ENCODE measurements around the gene MCMBP. TPM values are rescaled to one million over a fixed set of nuclear protein-coding genes. Genes with fewer than 3 reads are reported as not detected.

MCMBP gene
- total RNA-seq, 2 donors from 2014 or later = 90.8 to 99.2 TPM

DNA sequence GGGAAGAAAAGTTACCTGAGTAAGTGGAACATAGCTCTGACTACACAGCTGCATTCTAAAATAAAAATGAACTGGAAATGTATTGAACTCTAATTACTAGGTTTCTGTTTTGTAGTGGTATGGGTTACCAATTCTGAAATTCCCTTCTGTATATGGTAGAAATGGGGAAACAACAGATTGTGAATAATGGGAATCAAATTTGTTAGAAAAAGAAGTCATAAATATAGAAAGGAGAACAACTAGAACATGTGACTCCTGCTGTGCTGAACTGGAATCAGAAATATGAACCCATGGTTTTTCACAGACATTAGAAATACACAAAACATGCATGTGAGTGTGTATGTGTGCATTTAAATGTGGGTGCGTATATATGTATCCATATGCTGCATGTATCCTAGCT is 27.0 kb downstream of the MCMBP start:
- no peak for DNase-seq
- Mint-ChIP-seq H3K27ac (peak overlapping the region; percentile 65), H3K4me1 (ENCODE audit: low read depth) (peaks cover 10% of the 10 kb centered on the region), H3K36me3 (ENCODE audit: insufficient read depth in 2 of 2) (peaks cover 7 to 42% of the 10 kb centered on the region in 2 donors), H3K9me3 (no peaks in the 10 kb centered on the region), H3K4me3 (no peak overlapping the region), H3K27me3 (ENCODE audit: low read depth) (no peaks in the 10 kb centered on the region)
- no peak for ATAC-seq (replicated peaks in 1 of 2)

DNA sequence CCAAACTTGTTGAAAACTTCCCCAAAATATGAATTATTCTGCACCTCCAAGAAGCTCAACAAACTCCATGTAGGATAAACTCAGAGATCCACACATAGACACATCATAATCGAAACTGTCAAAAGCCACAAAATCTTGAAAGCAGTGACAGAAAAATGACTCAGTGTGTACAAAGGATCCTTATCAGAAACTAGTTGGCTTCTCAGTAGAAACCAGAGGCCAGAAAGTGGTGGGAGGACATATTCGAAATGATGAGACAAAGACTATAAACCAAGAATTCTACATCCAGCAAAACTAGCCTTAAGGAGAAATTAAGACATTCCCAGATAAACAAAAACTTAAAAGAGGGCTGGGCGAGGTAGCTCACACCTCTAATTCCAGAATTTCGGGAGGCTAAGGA is 38.5 kb downstream of the MCMBP start:
- Mint-ChIP-seq H3K27ac (peak overlapping the region; percentile 80), H3K27me3 (ENCODE audit: low read depth) (no peaks in the 10 kb centered on the region), H3K9me3 (peaks cover 5 to 8% of the 10 kb centered on the region in 2 donors), H3K4me3 (peak overlapping the region; percentile 9 to 43), H3K36me3 (ENCODE audit: insufficient read depth in 2 of 2) (peaks cover 33 to 82% of the 10 kb centered on the region in 2 donors), H3K4me1 (ENCODE audit: low read depth) (peaks cover 40% of the 10 kb centered on the region)
- DNase-seq (peak; percentile 23 to 27), ATAC-seq (replicated peaks in 1 of 2) (peak; percentile 80 to 91)

DNA sequence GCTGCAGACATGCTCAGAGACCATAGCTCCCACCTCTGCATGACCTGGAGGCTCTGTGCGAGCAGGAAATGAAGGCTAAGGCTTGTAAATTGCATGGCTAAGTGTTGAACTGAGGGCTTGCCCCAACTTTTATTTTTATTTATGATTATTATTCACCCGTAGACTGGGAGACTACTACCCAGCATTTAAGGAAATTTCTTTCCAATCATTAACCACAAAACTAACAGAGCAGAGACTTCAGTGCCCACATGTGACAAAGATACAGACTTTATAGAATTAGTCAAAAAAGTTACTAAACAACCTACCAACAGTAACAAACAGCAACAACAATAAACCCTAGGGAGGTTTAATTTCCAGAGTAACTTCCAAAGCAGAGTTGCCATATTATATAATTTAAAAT is 39.7 kb downstream of the MCMBP start:
- Mint-ChIP-seq H3K9me3 (peaks cover 5 to 8% of the 10 kb centered on the region in 2 donors), H3K4me1 (ENCODE audit: low read depth) (peaks cover 40% of the 10 kb centered on the region), H3K27ac (peak overlapping the region; percentile 85), H3K27me3 (ENCODE audit: low read depth) (no peaks in the 10 kb centered on the region), H3K36me3 (ENCODE audit: insufficient read depth in 2 of 2) (peaks cover 31 to 78% of the 10 kb centered on the region in 2 donors), H3K4me3 (no peak overlapping the region)
- ATAC-seq (replicated peaks in 1 of 2) (no peak), DNase-seq (no peak)

DNA sequence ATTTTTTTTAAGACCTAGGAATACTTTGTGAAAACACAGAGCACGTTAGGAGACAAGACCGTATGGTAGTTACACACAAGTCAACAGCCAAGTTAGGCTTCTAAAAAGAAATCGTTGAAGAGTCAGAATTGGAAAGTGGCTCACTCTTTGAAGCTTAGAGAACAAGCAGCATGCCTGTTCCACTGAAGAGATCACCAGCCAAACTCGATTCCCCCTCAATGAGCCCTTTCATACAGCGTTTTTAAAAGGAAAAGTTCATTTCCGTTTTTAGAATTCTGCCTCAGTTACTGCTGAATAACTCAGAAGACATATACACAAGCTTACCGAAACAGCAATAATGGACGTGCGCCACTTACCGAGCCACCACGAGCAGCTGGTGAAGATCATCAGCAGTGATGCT is 41.0 kb downstream of the MCMBP start:
- Mint-ChIP-seq H3K4me3 (no peak overlapping the region), H3K4me1 (ENCODE audit: low read depth) (peaks cover 29% of the 10 kb centered on the region), H3K27ac (peak overlapping the region; percentile 28), H3K9me3 (peaks cover 5 to 8% of the 10 kb centered on the region in 2 donors), H3K36me3 (ENCODE audit: insufficient read depth in 2 of 2) (peaks cover 29 to 67% of the 10 kb centered on the region in 2 donors), H3K27me3 (ENCODE audit: low read depth) (no peaks in the 10 kb centered on the region)
- no peak for ATAC-seq (replicated peaks in 1 of 2)
- no peak for DNase-seq

DNA sequence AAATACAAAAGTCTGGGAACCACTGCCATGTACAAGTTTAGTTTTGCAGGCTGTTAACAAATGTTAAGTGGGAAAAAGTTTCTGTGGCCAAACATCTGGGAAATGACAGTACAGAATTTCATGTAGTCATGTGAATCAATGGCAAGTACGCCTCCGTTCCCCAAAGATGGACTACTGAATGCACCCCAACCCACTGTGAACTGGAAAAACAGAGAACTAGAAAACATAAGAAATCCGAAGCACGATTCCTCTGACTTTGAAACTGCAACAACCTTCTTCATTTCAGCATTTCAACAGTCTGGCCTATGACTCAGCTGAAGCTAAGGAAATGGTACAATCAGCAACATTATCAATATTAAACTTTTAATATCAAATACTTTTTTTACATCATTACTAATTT is 41.8 kb downstream of the MCMBP start:
- H3K27me3 Mint-ChIP-seq (ENCODE audit: low read depth) = no peaks in the 10 kb centered on the region
- no peak for ATAC-seq (replicated peaks in 1 of 2)
- H3K4me3 Mint-ChIP-seq = no peak overlapping the region
- peaks cover 24 to 59% of the 10 kb centered on the region in 2 donors for H3K36me3 Mint-ChIP-seq (ENCODE audit: insufficient read depth in 2 of 2)
- peaks cover 5 to 8% of the 10 kb centered on the region in 2 donors for H3K9me3 Mint-ChIP-seq
- peak overlapping the region; percentile 32 for H3K27ac Mint-ChIP-seq
- H3K4me1 Mint-ChIP-seq (ENCODE audit: low read depth) = peaks cover 25% of the 10 kb centered on the region
- no peak for DNase-seq

DNA sequence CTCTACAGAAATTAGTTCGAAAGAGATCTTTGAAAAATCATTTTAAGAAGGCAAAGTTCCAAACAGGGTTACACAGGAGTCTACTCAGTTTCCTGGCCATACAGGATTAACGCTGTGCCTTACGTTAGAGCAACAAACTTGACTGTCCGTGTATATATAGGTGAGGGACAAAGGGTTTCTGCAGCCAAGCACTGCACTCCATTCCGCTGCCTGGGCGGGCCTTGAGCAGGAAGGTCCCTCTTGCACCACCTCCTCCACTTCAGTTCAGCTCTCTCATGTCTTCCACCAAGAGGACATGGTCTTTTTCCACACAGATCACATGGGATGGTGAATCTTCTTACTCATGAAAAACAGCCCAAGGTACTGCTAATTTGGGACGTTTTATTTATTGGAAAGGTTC is 43.2 kb downstream of the MCMBP start:
- peaks cover 15% of the 10 kb centered on the region for H3K4me1 Mint-ChIP-seq (ENCODE audit: low read depth)
- H3K36me3 Mint-ChIP-seq (ENCODE audit: insufficient read depth in 2 of 2) = peaks cover 18 to 45% of the 10 kb centered on the region in 2 donors
- DNase-seq = no peak
- no peaks in the 10 kb centered on the region for H3K27me3 Mint-ChIP-seq (ENCODE audit: low read depth)
- ATAC-seq (replicated peaks in 1 of 2) = no peak
- peaks cover 3% of the 10 kb centered on the region in 2 donors for H3K9me3 Mint-ChIP-seq
- H3K4me3 Mint-ChIP-seq = no peak overlapping the region
- peak overlapping the region; percentile 57 for H3K27ac Mint-ChIP-seq

DNA sequence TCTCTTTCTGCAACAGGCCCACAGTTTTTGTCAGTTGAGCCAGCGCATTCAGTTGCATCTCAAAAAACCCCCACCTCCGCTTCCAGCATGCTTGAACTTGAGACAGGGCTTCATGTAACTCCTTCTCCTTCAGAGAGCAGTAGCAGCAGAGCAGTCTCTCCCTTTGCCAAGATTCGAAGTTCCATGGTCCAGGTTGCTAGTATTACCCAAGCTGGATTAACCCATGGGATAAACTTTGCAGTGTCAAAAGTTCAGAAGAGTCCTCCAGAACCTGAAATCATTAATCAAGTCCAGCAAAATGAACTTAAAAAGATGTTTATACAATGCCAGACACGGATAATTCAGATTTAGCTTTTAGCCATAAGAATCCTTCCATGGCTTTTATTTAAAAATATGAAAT is 45.2 kb downstream of the MCMBP start:
- no peak for ATAC-seq (replicated peaks in 1 of 2)
- DNase-seq = no peak
- peaks cover 9 to 29% of the 10 kb centered on the region in 2 donors for H3K36me3 Mint-ChIP-seq (ENCODE audit: insufficient read depth in 2 of 2)
- H3K4me1 Mint-ChIP-seq (ENCODE audit: low read depth) = no peaks in the 10 kb centered on the region
- no peaks in the 10 kb centered on the region for H3K9me3 Mint-ChIP-seq
- H3K27ac Mint-ChIP-seq = peak overlapping the region; percentile 58
- no peaks in the 10 kb centered on the region for H3K27me3 Mint-ChIP-seq (ENCODE audit: low read depth)
- no peak overlapping the region for H3K4me3 Mint-ChIP-seq

DNA sequence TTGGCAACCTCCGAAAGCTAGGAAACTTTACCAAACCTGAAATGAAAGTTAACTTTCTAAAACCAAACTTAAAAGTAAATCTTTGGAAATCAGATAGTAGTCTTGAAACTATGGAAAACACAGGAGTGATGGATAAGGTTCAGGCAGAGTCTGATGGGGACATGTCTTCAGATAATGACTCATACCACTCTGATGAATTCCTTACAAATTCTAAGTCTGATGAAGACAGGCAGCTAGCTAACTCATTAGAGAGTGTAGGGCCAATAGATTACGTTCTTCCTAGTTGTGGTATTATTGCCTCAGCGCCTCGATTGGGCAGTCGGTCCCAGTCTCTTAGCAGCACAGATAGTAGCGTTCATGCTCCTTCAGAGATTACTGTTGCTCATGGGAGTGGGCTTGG is 45.9 kb downstream of the MCMBP start:
- DNase-seq = no peak
- ATAC-seq (replicated peaks in 1 of 2) = no peak
- Mint-ChIP-seq H3K9me3 (no peaks in the 10 kb centered on the region), H3K36me3 (ENCODE audit: insufficient read depth in 2 of 2) (peaks cover 7 to 22% of the 10 kb centered on the region in 2 donors), H3K4me3 (no peak overlapping the region), H3K27me3 (ENCODE audit: low read depth) (no peaks in the 10 kb centered on the region), H3K4me1 (ENCODE audit: low read depth) (no peaks in the 10 kb centered on the region), H3K27ac (no peak overlapping the region)

DNA sequence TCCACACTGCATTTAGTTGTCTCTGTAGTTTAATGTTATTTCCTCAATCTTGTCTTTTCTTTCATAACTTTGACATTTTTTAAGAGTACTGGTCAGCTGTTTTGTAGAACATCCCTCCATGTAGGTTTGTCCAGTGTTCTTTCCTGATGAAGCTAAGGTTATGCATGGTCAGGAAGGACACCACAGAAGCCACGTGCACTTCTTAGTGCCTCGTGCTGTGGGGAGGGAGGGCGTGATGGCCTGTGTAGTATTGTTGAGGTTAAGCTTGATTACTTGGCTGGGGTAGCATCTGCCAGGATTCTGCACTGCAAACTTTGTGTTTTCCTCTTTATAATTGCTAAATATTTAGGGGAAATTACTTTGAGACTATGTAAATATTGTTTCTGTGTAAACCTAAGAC is 48.3 kb downstream of the MCMBP start:
- no peak overlapping the region for H3K27ac Mint-ChIP-seq
- H3K4me1 Mint-ChIP-seq (ENCODE audit: low read depth) = no peaks in the 10 kb centered on the region
- no peaks in the 10 kb centered on the region for H3K9me3 Mint-ChIP-seq
- H3K4me3 Mint-ChIP-seq = no peak overlapping the region
- ATAC-seq (replicated peaks in 1 of 2) (no peak), DNase-seq (no peak)
- H3K27me3 Mint-ChIP-seq (ENCODE audit: low read depth) = no peaks in the 10 kb centered on the region
- H3K36me3 Mint-ChIP-seq (ENCODE audit: insufficient read depth in 2 of 2) = peaks cover 4 to 6% of the 10 kb centered on the region in 2 donors

DNA sequence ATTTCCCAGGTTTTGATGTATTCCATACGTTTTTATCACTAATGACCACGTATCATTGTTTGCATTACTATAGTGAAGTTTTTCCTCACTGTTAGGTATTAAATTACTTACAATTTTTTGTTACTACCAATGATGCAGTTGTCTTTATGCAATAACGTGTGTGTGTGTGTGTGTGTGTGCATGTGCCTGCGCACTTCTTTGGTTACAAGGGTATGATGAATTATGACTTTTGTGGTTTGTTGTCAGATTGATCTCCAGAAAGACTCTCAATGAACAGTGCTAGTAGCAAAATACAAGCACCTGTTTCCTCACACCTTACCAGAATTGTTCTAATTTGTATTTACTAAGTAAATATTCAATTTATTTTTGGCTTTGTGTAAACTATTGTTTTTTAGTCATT is 51.5 kb downstream of the MCMBP start:
- no peaks in the 10 kb centered on the region for H3K27me3 Mint-ChIP-seq (ENCODE audit: low read depth)
- H3K27ac Mint-ChIP-seq = no peak overlapping the region
- peaks cover 8% of the 10 kb centered on the region for H3K4me1 Mint-ChIP-seq (ENCODE audit: low read depth)
- no peaks in the 10 kb centered on the region for H3K9me3 Mint-ChIP-seq
- H3K4me3 Mint-ChIP-seq = no peak overlapping the region
- peaks cover 1 to 2% of the 10 kb centered on the region in 2 donors for H3K36me3 Mint-ChIP-seq (ENCODE audit: insufficient read depth in 2 of 2)
- no peak for DNase-seq
- ATAC-seq (replicated peaks in 1 of 2) = peak in 1 of 2 donors; percentile 41

DNA sequence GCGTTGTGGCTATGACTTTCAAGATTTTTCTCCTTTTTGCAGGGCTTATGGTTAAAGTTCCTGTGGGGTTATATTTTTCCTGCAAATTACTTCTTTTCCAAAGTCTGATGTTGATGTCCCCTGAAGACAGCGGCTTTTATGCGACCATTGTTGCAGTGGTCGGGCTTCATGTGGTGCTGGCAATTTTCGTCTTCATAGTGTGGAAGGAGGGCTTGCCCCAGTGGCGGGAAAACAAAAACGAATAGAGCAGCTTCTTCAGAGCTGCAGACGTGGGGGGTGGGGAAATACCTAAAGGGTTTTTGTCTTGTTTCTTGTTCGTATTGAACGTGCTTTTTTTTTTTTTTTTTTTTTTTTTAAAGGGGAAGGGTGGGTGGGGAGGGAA is 53.8 kb downstream of the MCMBP start:
- no peaks in the 10 kb centered on the region for H3K9me3 Mint-ChIP-seq
- no peak for DNase-seq
- peaks cover 8% of the 10 kb centered on the region for H3K4me1 Mint-ChIP-seq (ENCODE audit: low read depth)
- H3K4me3 Mint-ChIP-seq = no peak overlapping the region
- H3K27me3 Mint-ChIP-seq (ENCODE audit: low read depth) = no peaks in the 10 kb centered on the region
- peaks cover 1 to 4% of the 10 kb centered on the region in 2 donors for H3K36me3 Mint-ChIP-seq (ENCODE audit: insufficient read depth in 2 of 2)
- no peak overlapping the region for H3K27ac Mint-ChIP-seq
- no peak for ATAC-seq (replicated peaks in 1 of 2)

DNA sequence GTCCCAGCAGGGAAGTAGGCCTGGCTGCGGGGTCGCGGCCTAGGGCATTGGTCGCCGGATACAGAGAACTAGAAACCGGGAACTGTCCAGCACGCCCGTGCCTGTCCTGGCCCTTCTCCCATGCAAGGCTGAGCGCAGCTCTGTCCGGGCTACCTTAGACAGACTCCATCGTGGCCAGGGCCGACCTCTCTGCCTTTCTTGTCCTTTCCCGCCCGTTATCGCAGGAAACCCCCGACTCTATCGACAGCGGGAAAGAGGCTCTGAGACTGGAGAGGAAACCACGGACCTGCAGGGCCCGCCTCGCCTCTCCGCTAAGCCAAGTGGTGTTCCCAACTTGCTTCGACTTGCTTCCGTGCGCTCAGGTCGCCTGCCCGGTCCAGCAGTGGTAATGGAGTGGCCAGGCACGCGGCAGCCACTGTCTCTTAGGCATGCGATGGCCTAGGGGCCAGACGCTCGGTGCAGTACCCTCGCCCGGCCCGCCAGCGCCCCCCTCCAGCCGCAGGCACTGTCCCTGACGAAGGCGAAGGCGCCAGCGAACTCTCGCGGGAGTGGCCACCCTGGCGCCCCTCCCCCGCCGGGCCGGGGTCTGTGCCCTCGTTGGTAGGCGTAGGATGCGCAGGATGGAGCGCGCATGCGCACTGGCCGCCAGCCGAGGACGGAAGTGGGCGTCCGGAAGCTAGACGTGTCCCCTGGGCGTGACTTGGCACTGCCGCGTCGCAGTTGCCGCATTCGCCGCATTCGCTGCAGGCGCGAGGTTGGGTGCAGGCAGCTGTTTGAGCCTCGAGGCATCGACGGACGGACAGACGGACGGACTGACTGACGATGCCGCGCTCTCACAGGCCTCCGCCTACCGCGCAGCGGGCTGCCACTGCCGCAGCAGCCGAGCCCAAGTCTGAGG is 54.4 kb downstream of the MCMBP start:
- Mint-ChIP-seq H3K4me1 (ENCODE audit: low read depth) (peaks cover 8% of the 10 kb centered on the region), H3K27me3 (ENCODE audit: low read depth) (no peaks in the 10 kb centered on the region), H3K9me3 (no peaks in the 10 kb centered on the region), H3K4me3 (no peak overlapping the region), H3K27ac (no peak overlapping the region), H3K36me3 (ENCODE audit: insufficient read depth in 2 of 2) (peaks cover 1 to 4% of the 10 kb centered on the region in 2 donors)
- DNase-seq (peak in 1 of 2 donors; percentile 7), ATAC-seq (replicated peaks in 1 of 2) (peak in 1 of 2 donors; percentile 25)

DNA sequence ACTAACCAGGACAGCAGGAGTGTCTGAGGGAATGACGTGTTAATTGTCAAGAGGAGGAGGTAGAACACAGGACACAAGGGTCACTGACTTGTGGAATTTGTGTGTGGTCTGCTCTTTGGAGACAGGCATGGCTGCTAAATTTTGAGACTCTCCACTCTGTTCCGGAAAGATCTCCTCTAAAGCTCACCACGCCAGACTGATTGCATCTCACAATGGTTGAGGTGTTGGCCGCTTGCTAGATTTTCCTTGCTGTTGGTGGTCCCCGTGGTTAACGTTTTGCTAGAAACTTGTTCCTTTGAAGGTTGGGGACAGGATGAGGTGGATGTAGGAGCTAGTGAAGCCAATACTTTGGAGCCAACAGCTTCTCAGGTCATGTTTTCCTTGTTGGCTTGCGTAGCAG is 57.0 kb downstream of the MCMBP start:
- ATAC-seq (replicated peaks in 1 of 2) = no peak
- H3K36me3 Mint-ChIP-seq (ENCODE audit: insufficient read depth in 2 of 2) = peaks cover 1 to 2% of the 10 kb centered on the region in 2 donors
- DNase-seq = no peak
- H3K4me1 Mint-ChIP-seq (ENCODE audit: low read depth) = peaks cover 8% of the 10 kb centered on the region
- no peak overlapping the region for H3K4me3 Mint-ChIP-seq
- H3K27ac Mint-ChIP-seq = no peak overlapping the region
- H3K9me3 Mint-ChIP-seq = no peaks in the 10 kb centered on the region
- no peaks in the 10 kb centered on the region for H3K27me3 Mint-ChIP-seq (ENCODE audit: low read depth)

DNA sequence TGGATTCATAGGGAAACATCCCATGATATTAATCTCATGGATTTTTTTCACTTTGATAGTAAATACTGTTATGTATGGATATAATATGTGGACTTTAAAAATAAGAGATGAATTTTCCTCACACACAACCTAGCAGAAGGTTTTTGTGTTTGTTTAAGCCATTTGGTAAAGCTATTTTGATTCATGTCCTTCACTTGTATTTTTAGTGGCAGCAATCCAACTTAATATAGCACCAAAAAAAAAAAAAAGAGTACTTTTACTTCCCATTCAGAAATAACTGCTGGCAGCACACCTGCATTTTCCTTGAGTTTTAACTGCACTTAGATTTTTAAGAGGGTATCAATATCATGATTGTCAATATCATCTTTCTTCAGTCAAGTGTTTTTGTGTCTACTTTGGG is 60.0 kb downstream of the MCMBP start:
- Mint-ChIP-seq H3K27me3 (ENCODE audit: low read depth) (no peaks in the 10 kb centered on the region), H3K4me3 (no peak overlapping the region), H3K9me3 (no peaks in the 10 kb centered on the region), H3K36me3 (ENCODE audit: insufficient read depth in 2 of 2) (peaks cover 0 to 2% of the 10 kb centered on the region in 2 donors), H3K4me1 (ENCODE audit: low read depth) (peaks cover 15% of the 10 kb centered on the region), H3K27ac (no peak overlapping the region)
- ATAC-seq (replicated peaks in 1 of 2) (no peak), DNase-seq (no peak)
